Left cardiac atrium (tissue), 4 donors: Measurements from ENCODE around the gene MADD. TPM values are rescaled to one million over a fixed set of nuclear protein-coding genes. Genes with fewer than 3 reads are reported as not detected.
"Not testable (repeated sequence)": the region's sequence is repeated elsewhere in the genome, so short reads cannot be mapped to it uniquely, and the experiment has no call there.

Experiments used
- ATAC-seq, 2 donors: fragments of 200-7000 bp; cut with Tn5 transposase; one replicate each; pipeline ENCODE4 v1.9.1; 2020; ENCODE audit warnings: mild to moderate bottlenecking in 2 of 2, moderate library complexity in 2 of 2
- DNase-seq: peaks from one replicate; pipeline ENCODE4 v3.0.0-alpha.2; 2020
- intact Hi-C, 2 donors: fragments of 100-400 bp; cut with DNase I; formaldehyde crosslinking; loops; one replicate each; pipeline versions ENCODE4 v1.14.1 to v1.15.1; 2022 to 2023
- total RNA-seq, 2 donors: library from RNA; stranded (reverse); fragmentation: NEBNext Ultra II Directional; extraction: Animal tissue kit (Norgen Biotek cat#: 25700); gene quantifications; one replicate each; pipeline ENCODE4 v1.2.1, GENCODE V29; 2021
- donor health status: DM: no; HTN: yes; CAD: no.
- donor health status: DM: no; HTN: yes; CAD: no; lungs with severe emphysema.
- donor health status: DM: yes; HTN: yes; CAD: no.
- donor health status: Dilated cardiomyopathy.

MADD gene
- total RNA-seq, 2 donors from 2014 or later: 29.5 to 37.0 TPM

GRCh38 chr11:47302853-47303252 is 32.9 kb downstream of the MADD start:
- ATAC-seq (no peak), DNase-seq (no peak)
- intact Hi-C loops: no loop called here

GRCh38 chr11:47305734-47306483 is 36.0 kb downstream of the MADD start:
- intact Hi-C loops: no loop called here

GRCh38 chr11:47306484-47306844 is 36.5 kb downstream of the MADD start:
- DNase-seq (no peak), ATAC-seq (peak in 1 of 2 donors; percentile 2)
- intact Hi-C loops: no loop called here

More at GRCh38 chr11:47305734-47306483, 36.0 kb downstream of the MADD start:
- ATAC-seq (peak; percentile 93 to 97), DNase-seq (peak; percentile 53)

GRCh38 chr11:47308050-47308823 is 38.3 kb downstream of the MADD start:
- intact Hi-C loops: no loop called here
- ATAC-seq: no peak
- no peak for DNase-seq

GRCh38 chr11:47314992-47315391 is 45.1 kb downstream of the MADD start:
- intact Hi-C loops: no loop called here
- DNase-seq: no peak
- ATAC-seq: no peak

- DNase-seq, intact Hi-C loops, ATAC-seq: not testable (repeated sequence)
These were observed 46.6 kb downstream of the MADD start for GRCh38 chr11:47316501-47316900.

GRCh38 chr11:47317064-47317828 is 47.3 kb downstream of the MADD start:
- no peak for ATAC-seq
- no peak for DNase-seq
- intact Hi-C loops: no loop called here

- intact Hi-C loops: no loop called here
- ATAC-seq: no peak
These were observed 48.2 kb downstream of the MADD start for GRCh38 chr11:47318166-47318565.

GRCh38 chr11:47324520-47324919 is 54.6 kb downstream of the MADD start:
- no peak for ATAC-seq
- DNase-seq: no peak
- intact Hi-C loops: no loop called here

More at GRCh38 chr11:47318166-47318565, 48.2 kb downstream of the MADD start:
- no peak for DNase-seq

- intact Hi-C loops: loop anchor here in 1 of 2 donors (5.0 kb wide), 1 partner anchor 38 kb away; no protein-coding TSS in a partner anchor
- peak in 1 of 2 donors; percentile 11 for ATAC-seq
- no peak for DNase-seq
These were observed 55.5 kb downstream of the MADD start for GRCh38 chr11:47325271-47326041.

- ATAC-seq (peak in 1 of 2 donors; percentile 2), DNase-seq (no peak)
These were observed 56.3 kb downstream of the MADD start for GRCh38 chr11:47326198-47326597.

GRCh38 chr11:47327025-47327424 is 57.1 kb downstream of the MADD start:
- ATAC-seq (peak; percentile 2 to 12), DNase-seq (no peak)
- intact Hi-C loops: loop anchor here in 1 of 2 donors (5.0 kb wide), 1 partner anchor 40 kb away; no protein-coding TSS in a partner anchor

More at GRCh38 chr11:47326198-47326597, 56.3 kb downstream of the MADD start:
- intact Hi-C loops: loop anchor here in 1 of 2 donors (5.0 kb wide), 1 partner anchor 39 kb away; no protein-coding TSS in a partner anchor

GRCh38 chr11:47327949-47328348 is 58.0 kb downstream of the MADD start:
- DNase-seq (no peak), ATAC-seq (no peak)
- intact Hi-C loops: loop anchor here in 1 of 2 donors (5.0 kb wide), 1 partner anchor 41 kb away; no protein-coding TSS in a partner anchor

GRCh38 chr11:47328449-47329390 is 58.8 kb downstream of the MADD start:
- intact Hi-C loops: loop anchor here in 1 of 2 donors (5.0 kb wide), 1 partner anchor 41 kb away; no protein-coding TSS in a partner anchor
- ATAC-seq (peak in 1 of 2 donors; percentile 3), DNase-seq (no peak)

GRCh38 chr11:47329431-47329986 is 59.6 kb downstream of the MADD start:
- intact Hi-C loops: loop anchor here in 1 of 2 donors (5.0 kb wide), 1 partner anchor 42 kb away; no protein-coding TSS in a partner anchor
- ATAC-seq: peak in 1 of 2 donors; percentile 1
- DNase-seq: no peak

GRCh38 chr11:47329987-47330931 is 60.3 kb downstream of the MADD start:
- intact Hi-C loops: loop anchor here in 1 of 2 donors (5.0 kb wide), 1 partner anchor 43 kb away; no protein-coding TSS in a partner anchor
- DNase-seq (no peak), ATAC-seq (peak; percentile 34 to 40)
